ENCODE data around the gene APBA2. TPM values are rescaled to one million over a fixed set of nuclear protein-coding genes. Genes with fewer than 3 reads are reported as not detected.

APBA2 gene
- total and polyA plus RNA-seq, 2 of the 13 experiments (the other 11 are each of a cell fraction or from before 2014, with no cell fraction given), result 0.62 to 2.3 TPM

- TF ChIP-seq ZNF407 (CRISPR knock-in tag; IDR thresholded peaks at IDR 0.05; ENCODE audit: not compliant biosample characterization), result no peak
- TF ChIP-seq, protein P1, sequence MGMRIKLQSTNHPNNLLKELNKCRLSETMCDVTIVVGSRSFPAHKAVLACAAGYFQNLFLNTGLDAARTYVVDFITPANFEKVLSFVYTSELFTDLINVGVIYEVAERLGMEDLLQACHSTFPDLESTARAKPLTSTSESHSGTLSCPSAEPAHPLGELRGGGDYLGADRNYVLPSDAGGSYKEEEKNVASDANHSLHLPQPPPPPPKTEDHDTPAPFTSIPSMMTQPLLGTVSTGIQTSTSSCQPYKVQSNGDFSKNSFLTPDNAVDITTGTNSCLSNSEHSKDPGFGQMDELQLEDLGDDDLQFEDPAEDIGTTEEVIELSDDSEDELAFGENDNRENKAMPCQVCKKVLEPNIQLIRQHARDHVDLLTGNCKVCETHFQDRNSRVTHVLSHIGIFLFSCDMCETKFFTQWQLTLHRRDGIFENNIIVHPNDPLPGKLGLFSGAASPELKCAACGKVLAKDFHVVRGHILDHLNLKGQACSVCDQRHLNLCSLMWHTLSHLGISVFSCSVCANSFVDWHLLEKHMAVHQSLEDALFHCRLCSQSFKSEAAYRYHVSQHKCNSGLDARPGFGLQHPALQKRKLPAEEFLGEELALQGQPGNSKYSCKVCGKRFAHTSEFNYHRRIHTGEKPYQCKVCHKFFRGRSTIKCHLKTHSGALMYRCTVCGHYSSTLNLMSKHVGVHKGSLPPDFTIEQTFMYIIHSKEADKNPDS (CRISPR knock-in tag; IDR thresholded peaks at IDR 0.05), result no peak
- no peak for TF ChIP-seq ZNF720 (CRISPR knock-in tag; IDR thresholded peaks at IDR 0.05)
Measured at GRCh38 chr15:29100486-29101000, 214.8 kb downstream of the APBA2 start (continued).

Measured in HepG2 (cell line).